SU-DHL-6 (cell line): ENCODE measurements around the gene PARP3.

ENCODE experiments used
- H2AFZ ChIP-seq: fragments of 200-600 bp; sonication (generic); 2 replicates; pipeline ENCODE4 v1.6.1; 2014; ENCODE audit warnings: low read depth, mild to moderate bottlenecking, moderate library complexity, mixed read lengths, antibody characterized with exemption, low read length; ENCODE audit not compliant: severe bottlenecking
- H3F3A ChIP-seq: fragments of 200-600 bp; shearing (Covaris generic); 2 replicates; pipeline ENCODE4 v1.6.0; 2016; ENCODE audit warnings: antibody characterized with exemption, mild to moderate bottlenecking; ENCODE audit not compliant: insufficient read depth
- H3K27ac ChIP-seq: fragments of 200-600 bp; sonication (generic); 2 replicates; pipeline ENCODE4 v1.5.1; 2016; ENCODE audit warnings: low read depth, mild to moderate bottlenecking, low read length, moderate library complexity, mixed read lengths
- H3K27me3 ChIP-seq: fragments of 200-600 bp; sonication (generic), shearing (Covaris generic); 2 replicates; pipeline ENCODE4 v1.6.0; 2014; ENCODE audit warnings: mild to moderate bottlenecking, low read length
- H3K36me3 ChIP-seq: fragments of 200-600 bp; sonication (generic); 2 replicates; pipeline ENCODE4 v1.6.1; 2014; ENCODE audit warnings: mild to moderate bottlenecking, low read length, mixed read lengths
- H3K4me2 ChIP-seq: fragments of 300-600, 200-600 bp; shearing (Covaris generic), sonication (generic); 2 replicates; pipeline ENCODE4 v1.6.0; 2014; ENCODE audit warnings: low read length, low read depth, mild to moderate bottlenecking; ENCODE audit not compliant: poor library complexity, severe bottlenecking
- H3K4me3 ChIP-seq: fragments of 200-600 bp; sonication (generic); 2 replicates; pipeline ENCODE4 v1.5.1; 2014; ENCODE audit warnings: antibody characterized with exemption, low read length, mild to moderate bottlenecking, mixed read lengths; ENCODE audit not compliant: insufficient read depth, poor library complexity, severe bottlenecking
- H3K79me2 ChIP-seq: fragments of 200-600 bp; sonication (generic); 2 replicates; pipeline ENCODE4 v1.6.1; 2014; ENCODE audit warnings: mild to moderate bottlenecking, low read length, moderate library complexity; ENCODE audit not compliant: insufficient read depth
- H3K9ac ChIP-seq: fragments of 200-600 bp; sonication (generic); 2 replicates; pipeline ENCODE4 v1.7.0; 2014; ENCODE audit warnings: mild to moderate bottlenecking, low read length
- H3K9me2 ChIP-seq: fragments of 200-600 bp; sonication (generic); replicated peaks from 2 replicates; pipeline ENCODE4 v1.6.1; 2014; ENCODE audit warnings: low read length; ENCODE audit not compliant: insufficient read depth
- H3K9me3 ChIP-seq: fragments of 200-600 bp; sonication (generic); 2 replicates; pipeline ENCODE4 v1.6.1; 2014; ENCODE audit warnings: low read length, mixed read lengths; ENCODE audit not compliant: insufficient read depth
- H4K20me1 ChIP-seq: fragments of 200-600 bp; sonication (generic); 2 replicates; pipeline ENCODE4 v1.6.1; 2014; ENCODE audit warnings: low read depth, mild to moderate bottlenecking, antibody characterized with exemption, low read length, moderate library complexity, mixed read lengths
- CTCF ChIP-seq: fragments of 200-600 bp; sonication (generic); IDR thresholded peaks from one replicate; pipeline ENCODE4 v1.5.1; 2017; ENCODE audit warnings: antibody characterized with exemption, mild to moderate bottlenecking, low read length, moderate library complexity; ENCODE audit not compliant: insufficient read depth, poor library complexity, severe bottlenecking
- EZH2phosphoT487 ChIP-seq: fragments of 200-600 bp; sonication (generic), shearing (Covaris generic); conservative IDR thresholded peaks from 2 replicates; pipeline ENCODE4 v1.6.1; 2018; ENCODE audit warnings: mild to moderate bottlenecking, antibody characterized with exemption, low read length, moderate library complexity, mixed read lengths

The PARP3 gene

GRCh38 chr3:51934991-51935885 lies 6.9 kb upstream of the PARP3 start:
- H3K9me3 ChIP-seq, result no peaks in the 10 kb centered on the region
- no peak overlapping the region for H3K9ac ChIP-seq
- no peaks in the 10 kb centered on the region for H3K9me2 ChIP-seq
- no peaks in the 10 kb centered on the region for H3F3A ChIP-seq
- no peaks in the 10 kb centered on the region for H4K20me1 ChIP-seq
- H3K4me3 ChIP-seq, result no peak overlapping the region
- peaks cover 11% of the 10 kb centered on the region; the same call in 1 of the 2 replicates for H3K79me2 ChIP-seq
- H3K4me2 ChIP-seq, result no peak overlapping the region
- no peak overlapping the region for H2AFZ ChIP-seq
- H3K36me3 ChIP-seq, result no peaks in the 10 kb centered on the region
- no peak overlapping the region for H3K27ac ChIP-seq
- no peaks in the 10 kb centered on the region for H3K27me3 ChIP-seq
- TF ChIP-seq CTCF, result no peak
- no peak for TF ChIP-seq EZH2phosphoT487

DNA sequence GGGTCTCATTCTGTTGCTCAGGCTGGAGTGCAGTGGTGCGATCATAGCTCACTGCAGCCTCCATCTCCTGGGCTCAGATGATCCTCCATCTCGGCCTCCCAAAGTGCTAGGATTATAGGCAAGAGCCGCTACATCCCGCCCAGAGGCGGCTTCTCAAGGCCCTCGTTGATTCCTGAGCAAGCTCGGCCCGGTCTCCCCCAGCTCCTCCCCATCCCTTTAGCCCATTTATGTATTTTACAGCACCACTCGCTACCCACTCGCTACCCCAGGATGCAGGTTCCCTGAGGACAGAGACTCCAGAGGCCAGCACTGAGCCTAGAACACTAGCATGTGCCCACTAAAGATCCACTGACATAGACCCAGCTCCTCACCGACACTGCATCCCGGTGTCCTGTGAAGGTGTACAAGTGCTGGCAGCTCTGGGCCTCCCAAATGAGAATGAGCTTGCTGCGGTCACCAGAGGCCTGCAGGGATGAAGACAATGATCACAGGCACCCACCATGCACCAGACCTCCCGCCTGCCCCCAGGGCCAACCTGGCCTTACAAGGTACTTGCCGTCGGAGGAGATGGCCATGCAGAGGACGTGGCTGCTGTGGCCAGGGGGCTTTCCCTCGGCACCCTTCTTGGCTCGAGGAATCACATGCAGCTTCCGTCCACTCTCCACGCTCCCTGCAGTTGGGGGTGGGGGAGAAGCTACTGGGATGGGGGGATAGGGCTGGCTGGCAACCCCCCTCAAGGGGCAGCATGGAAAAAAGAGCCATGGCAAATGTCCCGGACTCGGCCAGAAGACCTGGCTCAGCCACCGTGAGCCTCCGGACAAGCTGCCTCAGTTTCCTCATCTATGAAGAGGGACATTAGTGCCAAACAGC lies 6.0 kb upstream of the PARP3 start:
- no peak overlapping the region for H3K27ac ChIP-seq
- no peak overlapping the region for H3K4me3 ChIP-seq
- H4K20me1 ChIP-seq, result no peaks in the 10 kb centered on the region
- H3K9ac ChIP-seq, result no peak overlapping the region
- H3K9me2 ChIP-seq, result no peaks in the 10 kb centered on the region
- no peaks in the 10 kb centered on the region for H3K9me3 ChIP-seq
- peaks cover 20% of the 10 kb centered on the region for H3K79me2 ChIP-seq
- H3K4me2 ChIP-seq, result no peak overlapping the region
- H3F3A ChIP-seq, result no peaks in the 10 kb centered on the region
- no peaks in the 10 kb centered on the region for H3K36me3 ChIP-seq
- no peak for TF ChIP-seq CTCF
- no peak for TF ChIP-seq EZH2phosphoT487
- H2AFZ ChIP-seq, result no peak overlapping the region
- no peaks in the 10 kb centered on the region for H3K27me3 ChIP-seq

GRCh38 chr3:51937014-51937413 lies 5.1 kb upstream of the PARP3 start:
- Histone ChIP-seq H3K9ac (no peak overlapping the region), H3K36me3 (no peaks in the 10 kb centered on the region)

More at GRCh38 chr3:51937014-51937413, 5.1 kb upstream of the PARP3 start:
- peaks cover 24% of the 10 kb centered on the region for H3K79me2 ChIP-seq
- no peak overlapping the region for H3K27ac ChIP-seq
- H3K4me3 ChIP-seq, result no peak overlapping the region
- H3K9me3 ChIP-seq, result no peaks in the 10 kb centered on the region
- H3K4me2 ChIP-seq, result no peak overlapping the region
- TF ChIP-seq CTCF (no peak), EZH2phosphoT487 (no peak)
- H2AFZ ChIP-seq, result no peak overlapping the region
- no peaks in the 10 kb centered on the region for H3K9me2 ChIP-seq
- H3K27me3 ChIP-seq, result no peaks in the 10 kb centered on the region
- H3F3A ChIP-seq, result no peaks in the 10 kb centered on the region
- H4K20me1 ChIP-seq, result no peaks in the 10 kb centered on the region
